Measurements from ENCODE around the gene GPC3. TPM values are rescaled to one million over a fixed set of nuclear protein-coding genes. Genes with fewer than 3 reads are reported as not detected.

The GPC3 gene
- total RNA-seq, 6 donors from 2014 or later: 9.4 to 111 (median 57.6) TPM

- Histone ChIP-seq H3K27ac (peak overlapping the region in 1 of 4 donors; percentile 30), H3K4me1 (no peaks in the 10 kb centered on the region), H3K4me3 (no peak overlapping the region), H3K27me3 (no peaks in the 10 kb centered on the region), H3K36me3 (no peaks in the 10 kb centered on the region), H3K9me3 (no peaks in the 10 kb centered on the region)
- DNase-seq: no peak
- WGBS, 2 donors: 73 to 87% methylated on average over 3 of the region's 3 CpGs
- TF ChIP-seq POLR2A (IDR thresholded peaks at IDR 0.05): no peak
- TF ChIP-seq EP300 (IDR thresholded peaks at IDR 0.05): no peak
- TF ChIP-seq CTCF (IDR thresholded peaks at IDR 0.05): no peak
- no peak for TF ChIP-seq POLR2AphosphoS5 (IDR thresholded peaks at IDR 0.05)
- no peak for ATAC-seq (ENCODE audit: low FRiP score in 2 of 2)
Measured at GRCh38 chrX:133923548-133923947, 61.8 kb downstream of the GPC3 start.

GRCh38 chrX:133923113-133923512 is 62.3 kb downstream of the GPC3 start:
- DNase-seq: no peak

GRCh38 chrX:133922390-133922771 is 63.0 kb downstream of the GPC3 start:
- Histone ChIP-seq H3K27ac (no peak overlapping the region), H3K9me3 (no peaks in the 10 kb centered on the region), H3K4me1 (no peaks in the 10 kb centered on the region), H3K36me3 (no peaks in the 10 kb centered on the region), H3K4me3 (no peak overlapping the region), H3K27me3 (no peaks in the 10 kb centered on the region)
- TF ChIP-seq POLR2A (IDR thresholded peaks at IDR 0.05): no peak
- no peak for TF ChIP-seq POLR2AphosphoS5 (IDR thresholded peaks at IDR 0.05)
- no peak for TF ChIP-seq EP300 (IDR thresholded peaks at IDR 0.05)
- TF ChIP-seq CTCF (IDR thresholded peaks at IDR 0.05): no peak
- ATAC-seq (ENCODE audit: low FRiP score in 2 of 2): no peak
- DNase-seq: no peak
- 31 to 61% methylated on average over 2 of the region's 2 CpGs for WGBS, 2 donors

More at GRCh38 chrX:133923113-133923512, 62.3 kb downstream of the GPC3 start:
- Histone ChIP-seq H3K27me3 (no peaks in the 10 kb centered on the region), H3K4me1 (no peaks in the 10 kb centered on the region), H3K36me3 (no peaks in the 10 kb centered on the region), H3K27ac (peak overlapping the region in 1 of 4 donors; percentile 30), H3K9me3 (no peaks in the 10 kb centered on the region), H3K4me3 (no peak overlapping the region)
- no peak for ATAC-seq (ENCODE audit: low FRiP score in 2 of 2)
- WGBS, 2 donors: 46 to 64% methylated on average over 5 of the region's 5 CpGs
- TF ChIP-seq EP300 (IDR thresholded peaks at IDR 0.05): no peak

GRCh38 chrX:133921764-133922389 is 63.5 kb downstream of the GPC3 start:
- Histone ChIP-seq H3K36me3 (no peaks in the 10 kb centered on the region), H3K4me1 (no peaks in the 10 kb centered on the region), H3K27me3 (no peaks in the 10 kb centered on the region), H3K27ac (no peak overlapping the region), H3K4me3 (no peak overlapping the region), H3K9me3 (no peaks in the 10 kb centered on the region)
- ATAC-seq (ENCODE audit: low FRiP score in 2 of 2) (peak in 1 of 2 donors; percentile 63), DNase-seq (peak in 1 of 2 donors; percentile 32)
- 56 to 75% methylated on average over 5 to 7 of the region's 7 CpGs for WGBS, 2 donors
- peak in 3 of 6 experiments; percentile 19 to 40 (median 28) for TF ChIP-seq CTCF (IDR thresholded peaks at IDR 0.05)
- TF ChIP-seq EP300 (IDR thresholded peaks at IDR 0.05): no peak

- ATAC-seq (ENCODE audit: low FRiP score in 2 of 2): no peak
- no peaks in the 10 kb centered on the region for H3K27me3 ChIP-seq
- no peaks in the 10 kb centered on the region for H3K4me1 ChIP-seq
- TF ChIP-seq EP300 (IDR thresholded peaks at IDR 0.05): no peak
- no peak for TF ChIP-seq CTCF (IDR thresholded peaks at IDR 0.05)
- TF ChIP-seq POLR2AphosphoS5 (IDR thresholded peaks at IDR 0.05): no peak
- TF ChIP-seq POLR2A (IDR thresholded peaks at IDR 0.05): no peak
- DNase-seq: no peak
- H3K9me3 ChIP-seq: no peaks in the 10 kb centered on the region
- H3K36me3 ChIP-seq: no peaks in the 10 kb centered on the region
- H3K27ac ChIP-seq: no peak overlapping the region
- no peak overlapping the region for H3K4me3 ChIP-seq
- 71 to 85% methylated on average over 2 of the region's 2 CpGs for WGBS, 2 donors
Measured at GRCh38 chrX:133921086-133921485, 64.3 kb downstream of the GPC3 start.
